Stimulated activated CD4-positive, alpha-beta T cell treated with anti-CD3 and anti-CD28 coated beads, TNF-alpha, amount 100 ng/mL, for 48 hours (primary cell): ENCODE data around the gene GTF3C1.

Source experiments
- DNase-seq, 3 donors: peaks; one replicate each; pipeline ENCODE4 v3.0.0-alpha.2; 2020; ENCODE audit warnings: low read depth in 3 of 3

GTF3C1 gene

DNA sequence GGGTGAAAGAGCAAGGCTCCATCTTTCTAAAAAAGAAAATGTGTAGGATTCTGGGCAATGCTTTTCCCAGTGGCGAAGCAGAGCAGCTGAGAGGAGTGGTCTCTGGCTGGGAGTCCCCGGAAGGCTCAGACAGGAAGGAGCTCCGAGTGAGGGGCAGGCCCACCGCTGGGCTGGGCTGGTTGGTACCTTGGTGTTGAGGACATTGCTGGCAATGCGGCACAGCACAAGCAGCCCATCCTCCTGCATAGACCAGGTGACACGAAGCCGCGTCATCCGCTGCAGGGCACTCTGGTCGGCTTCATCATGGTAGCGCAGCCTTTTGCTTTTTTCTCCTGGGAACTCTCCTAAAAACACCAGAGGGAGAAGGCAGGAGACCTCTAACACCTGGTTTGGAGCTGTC lies 63.9 kb downstream of the GTF3C1 start:
- no peak for DNase-seq

DNA sequence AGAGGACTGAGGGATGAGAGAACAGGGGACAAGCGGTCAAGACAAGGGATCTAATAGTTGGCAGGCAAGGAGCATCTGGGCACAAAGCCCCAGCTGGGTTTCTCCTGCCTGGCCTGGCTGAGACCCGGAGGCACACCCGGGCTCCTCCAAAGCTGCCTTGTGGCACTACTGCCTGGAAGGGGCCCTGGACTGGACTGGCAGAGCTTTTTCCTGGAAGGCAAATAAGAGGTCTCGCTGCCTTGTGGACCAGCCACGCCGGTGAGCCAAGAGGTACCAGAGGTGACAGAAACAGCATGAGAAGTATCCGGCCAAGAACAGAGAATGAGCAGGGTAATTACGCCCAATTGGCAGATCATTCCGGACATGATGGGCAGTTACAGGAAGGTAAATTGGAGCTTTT lies 64.6 kb downstream of the GTF3C1 start:
- DNase-seq, result no peak

DNA sequence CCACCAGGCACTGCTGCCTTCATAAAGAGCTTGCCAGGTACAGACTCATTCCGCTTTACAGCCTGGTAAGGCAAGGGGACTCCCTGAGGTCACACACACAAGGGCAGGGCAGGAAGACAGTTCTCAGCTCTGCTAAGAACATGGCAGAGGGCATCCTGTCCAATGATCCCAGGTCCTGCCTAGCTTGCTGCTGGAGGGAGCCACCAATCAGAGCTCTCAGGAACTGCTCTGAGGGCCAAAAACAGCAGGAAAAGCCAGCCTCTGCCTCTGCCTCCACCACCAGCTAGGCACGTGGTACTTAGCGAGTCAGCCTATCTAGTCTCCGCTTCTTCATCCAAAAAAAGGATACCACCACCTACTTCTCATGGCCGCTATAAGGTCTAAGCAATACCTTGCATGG lies 66.1 kb downstream of the GTF3C1 start:
- no peak for DNase-seq

DNA sequence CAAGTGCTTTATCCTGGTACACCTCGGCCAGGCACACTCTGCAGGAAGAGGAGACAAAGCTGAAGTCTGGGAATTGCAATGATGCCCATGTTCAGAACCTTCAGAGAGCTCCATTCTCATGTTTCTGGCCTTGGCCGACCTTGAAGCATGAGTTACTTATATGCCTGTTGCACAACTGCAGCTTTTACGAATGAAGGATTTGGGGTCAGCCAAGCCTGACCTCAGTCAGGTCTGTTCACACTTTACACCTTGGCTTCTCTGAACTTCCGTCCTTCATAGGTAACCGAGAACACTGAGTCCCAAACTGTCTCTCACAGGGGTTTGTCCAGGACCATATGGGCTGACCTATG lies 66.7 kb downstream of the GTF3C1 start:
- no peak for DNase-seq

GRCh38 chr16:27482397-27483087 lies 67.2 kb downstream of the GTF3C1 start:
- DNase-seq, result no peak

GRCh38 chr16:27481282-27481934 lies 68.3 kb downstream of the GTF3C1 start:
- DNase-seq, result no peak

- no peak for DNase-seq
These were observed 69.0 kb downstream of the GTF3C1 start for GRCh38 chr16:27480761-27481160.

GRCh38 chr16:27476240-27476639 lies 73.5 kb downstream of the GTF3C1 start:
- no peak for DNase-seq

DNA sequence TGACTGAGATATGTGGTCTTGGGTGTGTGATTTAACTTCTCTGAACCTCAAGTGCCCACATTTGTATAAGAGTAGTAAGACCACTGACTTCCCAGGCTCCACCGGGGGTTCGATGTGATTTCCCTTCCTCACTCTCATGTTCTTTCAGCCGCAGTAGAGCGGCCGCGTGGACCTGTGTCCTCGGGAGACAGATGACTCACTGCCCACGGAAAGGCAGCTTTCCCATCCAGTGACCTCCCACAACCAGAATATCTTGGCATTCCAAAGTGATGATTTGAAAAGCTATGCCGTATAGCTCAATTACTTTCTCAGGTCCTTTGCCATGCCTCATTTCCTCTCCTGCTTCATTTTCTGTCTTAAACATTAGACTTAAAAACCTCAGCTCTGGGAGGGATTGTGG lies 74.2 kb downstream of the GTF3C1 start:
- no peak for DNase-seq

DNA sequence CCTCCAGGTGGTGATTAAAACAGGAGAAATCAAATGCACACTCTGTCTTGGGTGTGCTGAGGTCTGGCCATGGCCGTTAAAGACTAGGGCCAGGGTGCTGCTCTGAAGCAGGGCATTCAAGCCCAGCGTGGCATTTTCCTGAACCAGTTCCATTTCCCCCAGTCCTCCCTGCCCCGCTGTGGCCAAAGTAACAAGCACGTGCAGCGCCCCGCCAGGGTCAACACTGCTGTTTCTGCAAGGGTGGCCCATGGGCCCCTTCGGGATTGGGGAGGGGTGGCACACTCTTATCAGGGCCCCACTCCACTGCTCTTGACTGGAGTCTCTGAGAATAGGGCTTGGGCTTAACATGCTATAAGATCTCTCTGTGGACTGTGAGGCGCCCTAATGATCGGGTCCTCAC lies 74.8 kb downstream of the GTF3C1 start:
- no peak for DNase-seq

GRCh38 chr16:27474041-27474440 lies 75.7 kb downstream of the GTF3C1 start:
- DNase-seq, result no peak

DNA sequence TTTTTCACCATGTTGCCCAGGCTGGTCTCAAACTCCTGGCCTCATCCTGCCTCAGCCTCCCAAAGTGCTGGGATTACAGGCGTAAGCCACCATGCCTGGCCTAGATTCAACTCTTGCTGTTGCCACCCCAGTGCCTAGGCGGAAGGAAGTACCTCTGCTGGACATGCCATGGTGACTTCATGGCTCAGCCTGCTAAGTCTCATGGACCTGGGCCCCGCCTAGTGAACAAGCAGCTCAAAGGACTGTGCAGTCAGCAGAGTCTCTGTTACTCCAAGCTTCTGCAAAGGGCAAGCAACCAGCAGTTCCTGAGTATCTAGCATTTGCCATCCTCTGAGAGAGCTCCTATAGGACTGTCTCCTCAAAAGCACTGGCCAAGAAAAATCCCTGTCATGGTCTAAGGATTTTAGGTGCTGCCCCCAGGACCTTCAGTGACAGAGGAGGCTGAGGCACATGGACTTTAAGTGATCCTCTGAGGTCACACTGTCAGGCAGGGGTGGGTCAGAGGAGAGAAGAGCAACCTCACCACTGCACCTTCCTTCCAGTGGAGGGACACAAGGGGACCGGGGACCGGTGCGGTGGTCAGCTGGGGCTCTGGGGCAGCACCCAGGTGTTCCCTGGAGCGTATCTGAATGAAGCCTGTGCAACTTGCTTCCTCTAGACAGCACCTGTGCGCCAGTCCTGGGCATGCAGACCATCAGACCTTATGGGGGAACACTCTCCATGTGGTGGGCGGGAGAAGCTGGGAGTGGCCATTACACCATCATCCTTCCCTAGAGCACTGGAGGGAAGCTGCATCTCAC lies 76.4 kb downstream of the GTF3C1 start:
- no peak for DNase-seq

GRCh38 chr16:27472091-27473020 lies 77.4 kb downstream of the GTF3C1 start:
- no peak for DNase-seq

GRCh38 chr16:27471661-27472060 lies 78.1 kb downstream of the GTF3C1 start:
- DNase-seq, result no peak

DNA sequence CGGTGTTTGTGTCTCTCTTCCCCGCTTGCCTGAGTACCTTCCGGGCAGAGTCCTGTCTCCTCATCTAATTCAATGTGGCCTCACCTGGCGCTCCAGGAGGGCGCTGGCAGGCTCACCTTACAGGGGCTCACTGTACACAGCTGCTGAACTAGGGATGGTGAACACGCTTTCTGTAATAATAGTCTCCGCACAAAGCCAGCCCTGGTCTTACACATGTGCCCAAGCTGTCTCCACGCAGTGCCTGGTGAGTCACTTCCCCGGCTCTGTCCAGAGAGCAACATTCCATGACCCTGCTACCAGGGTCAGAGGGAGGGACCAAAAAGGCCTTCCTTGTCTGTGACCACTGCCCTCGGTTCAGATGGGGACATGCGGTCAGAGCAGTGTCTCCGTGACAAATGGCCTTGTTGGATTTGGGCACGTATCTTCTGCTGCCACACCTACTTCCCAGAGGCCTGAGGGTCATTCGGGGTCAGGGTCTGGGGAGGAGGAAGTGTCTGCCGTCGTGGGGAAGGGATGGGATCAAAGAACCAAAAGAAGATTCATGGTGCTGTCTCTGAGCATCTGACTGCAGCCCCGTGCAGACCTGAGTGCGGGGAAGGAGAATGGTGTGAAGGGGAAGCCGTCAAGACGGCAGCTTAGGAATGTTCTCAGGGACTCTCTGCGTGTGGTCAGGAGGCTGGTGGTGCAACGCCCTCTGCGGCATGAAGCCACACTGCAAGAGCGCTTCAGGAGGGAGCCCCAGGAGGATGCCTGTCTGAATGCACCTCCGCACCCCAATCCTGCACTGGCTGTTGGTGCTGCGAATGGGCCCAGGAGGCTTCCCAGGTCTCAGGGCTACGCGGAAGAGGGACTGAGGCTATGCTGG lies 78.9 kb downstream of the GTF3C1 start:
- DNase-seq, result no peak

GRCh38 chr16:27468941-27469531 lies 80.7 kb downstream of the GTF3C1 start:
- DNase-seq, result no peak

GRCh38 chr16:27465483-27465879 lies 84.2 kb downstream of the GTF3C1 start:
- DNase-seq, result no peak

DNA sequence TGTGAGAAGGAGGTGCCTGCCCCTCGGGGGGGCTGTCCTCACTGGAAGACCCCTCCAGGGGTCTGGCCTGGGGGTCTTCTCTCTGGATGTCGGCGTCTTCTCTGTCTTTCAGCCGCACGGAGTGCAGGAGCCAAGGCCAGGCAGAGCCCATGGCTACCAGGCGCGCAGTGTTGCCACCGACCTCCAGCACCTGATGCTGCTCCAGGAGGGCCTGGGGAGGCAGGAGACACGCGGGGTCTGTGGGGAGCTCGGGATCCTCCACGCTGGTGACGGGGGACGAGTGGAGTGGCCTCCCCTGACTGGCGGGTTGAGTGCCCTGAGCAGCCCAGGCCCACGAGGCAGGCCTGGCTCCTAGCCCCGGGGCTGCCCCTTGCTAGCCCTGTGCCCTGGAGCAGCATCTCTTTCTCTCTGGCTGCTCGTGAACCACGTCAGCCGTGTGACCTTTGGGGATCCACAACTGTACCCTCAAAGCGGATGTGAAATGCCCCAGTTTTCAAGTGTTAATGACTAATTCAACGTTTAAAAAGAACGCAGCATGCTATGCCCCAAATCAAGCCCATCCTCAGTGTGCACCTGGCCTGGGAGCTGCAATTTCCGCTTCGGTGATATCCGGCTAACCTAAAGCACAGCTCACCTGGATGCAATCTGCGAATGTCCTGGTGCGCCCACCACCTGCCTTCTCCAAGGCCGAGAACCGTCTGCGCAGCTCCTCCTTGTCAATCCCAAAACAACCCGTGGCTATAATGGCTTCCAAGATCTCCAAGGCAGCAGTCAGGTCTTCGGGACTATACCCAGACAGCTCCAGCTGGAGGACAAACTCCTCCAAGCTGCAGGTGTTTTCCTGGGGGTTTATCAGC lies 84.9 kb downstream of the GTF3C1 start:
- no peak for DNase-seq

GRCh38 chr16:27463741-27464591 lies 85.7 kb downstream of the GTF3C1 start:
- no peak for DNase-seq
